Esophagus muscularis mucosa (tissue), 4 donors: ENCODE data around the gene SAMD10. TPM values are rescaled to one million over a fixed set of nuclear protein-coding genes. Genes with fewer than 3 reads are reported as not detected.

Experiments
- DNase-seq: peaks from one replicate; pipeline ENCODE4 v3.0.0-alpha.2; 2017; ENCODE audit errors: extremely low spot score
- H3K27ac ChIP-seq, 4 donors: fragments of 200-600 bp; sonication (generic); replicated peaks in 1 of 4; 1 replicate in 3 of 4; 2 replicates in 1 of 4; pipeline ENCODE4 v1.5.1; 2016 to 2019; ENCODE audit warnings: mild to moderate bottlenecking in 1 of 4
- H3K27me3 ChIP-seq, 4 donors: fragments of 200-600 bp; sonication (generic); one replicate each; pipeline versions ENCODE4 v1.5.1 to v1.6.0; 2016 to 2019
- H3K36me3 ChIP-seq, 4 donors: fragments of 200-600 bp; sonication (generic); one replicate each; pipeline ENCODE4 v1.5.1; 2016 to 2019
- H3K4me1 ChIP-seq, 4 donors: fragments of 200-600 bp; sonication (generic); one replicate each; pipeline ENCODE4 v1.5.1; 2016 to 2019
- H3K4me3 ChIP-seq, 4 donors: fragments of 200-600 bp; sonication (generic); 1 replicate in 2 of 4; 2 replicates in 2 of 4; pipeline ENCODE4 v1.5.1; 2016 to 2019; ENCODE audit warnings: mild to moderate bottlenecking in 4 of 4, moderate library complexity in 1 of 4
- H3K9me3 ChIP-seq, 4 donors: fragments of 200-600 bp; sonication (generic); 1 replicate in 3 of 4; 2 replicates in 1 of 4; pipeline ENCODE4 v1.5.1; 2016 to 2019
- EP300 ChIP-seq: sonication (generic); formaldehyde crosslinking; IDR thresholded peaks from one replicate; pipeline ENCODE4 v1.6.1; 2017; ENCODE audit warnings: antibody characterized with exemption
- POLR2A ChIP-seq: fragments of 450-650 bp; IDR thresholded peaks from one replicate; pipeline ENCODE4 v1.6.1; 2017; ENCODE audit warnings: antibody characterized with exemption, moderate library complexity, mild to moderate bottlenecking, low read depth
- POLR2AphosphoS5 ChIP-seq, 2 donors: sonication (generic); formaldehyde crosslinking; IDR thresholded peaks; one replicate each; pipeline ENCODE4 v1.6.1; 2017; ENCODE audit warnings: antibody characterized with exemption in 2 of 2
- WGBS: methylation state at CpG from one replicate; pipeline ENCODE4 v1.1.5; 2018; 5-methylcytosine and 5-hydroxymethylcytosine counted together
- intact Hi-C: fragments of 100-400 bp; cut with DNase I; formaldehyde crosslinking; loops from one replicate; pipeline ENCODE4 v1.15.1; 2023
- total RNA-seq, 4 donors: library from RNA; depleted of rRNA; stranded (reverse); fragments of >200 nt; gene quantifications; one replicate each; pipeline versions ENCODE4 v1.1.0 to v1.2.1, GENCODE V29; 2016
- TF ChIP-seq, protein P1 (sequence below), 3 experiments: fragments of 200-600 bp in 2 of 3; fragments of 450-650 bp in 1 of 3; sonication (generic) in 2 of 3; IDR thresholded peaks; one replicate each; pipeline ENCODE4 v1.5.1; 2017 to 2019; ENCODE audit warnings: antibody characterized with exemption in 3 of 3, mild to moderate bottlenecking in 2 of 3, moderate library complexity in 1 of 3

The SAMD10 gene
- total RNA-seq, 4 donors from 2014 or later, result 2.1 to 11.7 (median 4.4) TPM

DNA sequence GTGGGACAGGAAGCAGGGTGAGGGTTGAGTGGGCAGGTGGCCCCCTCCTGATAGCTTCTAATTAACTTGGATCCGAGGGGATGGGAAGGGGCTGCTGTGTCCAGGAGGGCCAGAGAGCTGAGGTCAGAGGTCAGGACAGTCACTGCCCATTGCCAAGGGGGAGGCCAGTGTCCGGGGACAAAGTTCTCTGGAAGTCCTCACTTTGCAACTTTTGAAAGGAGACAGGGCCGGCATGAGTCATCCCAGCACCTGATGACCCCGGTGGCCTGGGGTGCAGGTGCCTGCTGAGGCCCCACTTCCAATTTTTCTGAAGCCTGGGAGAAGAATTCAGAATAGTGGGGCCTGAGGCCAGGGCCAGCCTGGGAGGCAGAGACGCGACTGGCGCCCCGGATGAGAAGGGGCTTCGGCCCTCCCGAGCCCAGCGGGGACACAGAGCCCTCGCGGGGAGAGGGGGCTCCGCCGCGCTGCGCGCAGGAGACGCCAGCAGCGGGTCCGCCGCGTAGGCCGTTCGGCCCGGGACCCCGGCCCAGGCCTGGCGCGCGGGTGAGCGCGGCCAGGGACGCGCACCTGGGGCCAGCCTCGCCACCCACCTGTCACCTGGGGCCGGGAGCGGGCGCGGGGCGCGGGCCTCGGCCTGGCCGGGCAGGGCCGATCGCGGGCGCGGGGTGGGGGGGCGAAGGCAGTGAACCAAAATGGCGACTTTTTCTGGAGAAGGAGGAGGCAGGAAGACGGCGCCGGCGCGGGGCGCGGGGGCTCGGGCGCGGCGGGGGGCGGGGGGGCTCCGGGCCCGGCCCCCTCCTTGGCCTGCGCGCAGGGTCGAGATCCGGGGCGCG is 10.3 kb downstream of the SAMD10 start:
- Histone ChIP-seq H3K27ac (peak overlapping the region; percentile 70 to 78 (median 76)), H3K36me3 (peaks cover 0 to 29% (median 25%) of the 10 kb centered on the region in 4 donors), H3K27me3 (no peaks in the 10 kb centered on the region), H3K9me3 (no peaks in the 10 kb centered on the region), H3K4me1 (peaks cover 28 to 51% (median 29%) of the 10 kb centered on the region in 4 donors), H3K4me3 (peak overlapping the region; percentile 62 to 86 (median 71))
- TF ChIP-seq, protein P1, sequence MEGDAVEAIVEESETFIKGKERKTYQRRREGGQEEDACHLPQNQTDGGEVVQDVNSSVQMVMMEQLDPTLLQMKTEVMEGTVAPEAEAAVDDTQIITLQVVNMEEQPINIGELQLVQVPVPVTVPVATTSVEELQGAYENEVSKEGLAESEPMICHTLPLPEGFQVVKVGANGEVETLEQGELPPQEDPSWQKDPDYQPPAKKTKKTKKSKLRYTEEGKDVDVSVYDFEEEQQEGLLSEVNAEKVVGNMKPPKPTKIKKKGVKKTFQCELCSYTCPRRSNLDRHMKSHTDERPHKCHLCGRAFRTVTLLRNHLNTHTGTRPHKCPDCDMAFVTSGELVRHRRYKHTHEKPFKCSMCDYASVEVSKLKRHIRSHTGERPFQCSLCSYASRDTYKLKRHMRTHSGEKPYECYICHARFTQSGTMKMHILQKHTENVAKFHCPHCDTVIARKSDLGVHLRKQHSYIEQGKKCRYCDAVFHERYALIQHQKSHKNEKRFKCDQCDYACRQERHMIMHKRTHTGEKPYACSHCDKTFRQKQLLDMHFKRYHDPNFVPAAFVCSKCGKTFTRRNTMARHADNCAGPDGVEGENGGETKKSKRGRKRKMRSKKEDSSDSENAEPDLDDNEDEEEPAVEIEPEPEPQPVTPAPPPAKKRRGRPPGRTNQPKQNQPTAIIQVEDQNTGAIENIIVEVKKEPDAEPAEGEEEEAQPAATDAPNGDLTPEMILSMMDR (IDR thresholded peaks at IDR 0.05), result no peak
- no peak for TF ChIP-seq POLR2AphosphoS5 (IDR thresholded peaks at IDR 0.05)
- no peak for TF ChIP-seq POLR2A
- TF ChIP-seq EP300, result no peak
- intact Hi-C loops, result no loop called here
- DNase-seq, result no peak
- 9% methylated on average over 1 of the region's 70 CpGs for WGBS

DNA sequence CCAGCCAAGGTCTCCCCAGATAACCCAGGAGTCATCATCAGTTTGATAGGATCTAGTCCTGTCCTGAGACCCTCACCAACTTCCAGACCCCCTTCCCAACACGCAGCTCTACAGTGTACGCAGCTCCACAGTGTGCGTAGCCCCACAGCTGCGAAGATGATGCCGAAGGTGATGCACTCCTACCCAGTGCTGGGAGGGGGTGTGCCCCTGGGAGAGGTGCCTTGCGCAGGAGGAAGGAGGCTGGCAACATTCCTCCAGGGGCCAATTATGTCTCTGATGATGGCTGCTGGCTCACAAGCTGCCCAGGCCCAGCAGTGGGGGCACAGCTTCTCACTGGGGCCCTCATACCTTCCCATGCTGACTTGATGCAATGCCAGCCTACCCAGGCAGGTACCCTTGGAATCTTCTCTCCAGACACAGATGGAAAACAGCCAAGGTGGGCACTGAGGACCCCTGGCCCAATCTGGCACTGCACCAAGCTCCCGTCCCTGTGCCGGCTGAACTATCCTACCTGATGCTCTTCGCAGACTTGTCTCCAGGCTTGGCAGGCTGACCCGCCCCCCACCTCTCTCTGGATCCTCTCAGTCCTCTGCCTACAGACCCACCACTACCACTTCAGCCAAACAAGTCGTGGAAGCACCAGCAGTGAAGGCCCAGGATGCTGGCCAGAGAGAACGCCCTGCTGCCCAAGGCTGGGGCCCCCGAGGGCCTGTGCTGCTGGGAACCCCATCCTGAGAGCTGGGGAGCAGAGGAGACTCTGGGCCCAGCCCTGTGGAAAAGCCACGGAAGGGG is 11.1 kb downstream of the SAMD10 start:
- intact Hi-C loops, result no loop called here
- Histone ChIP-seq H3K27me3 (no peaks in the 10 kb centered on the region), H3K27ac (peak overlapping the region; percentile 70 to 78 (median 76)), H3K4me3 (peak overlapping the region; percentile 62 to 86 (median 71)), H3K4me1 (peaks cover 20 to 43% (median 22%) of the 10 kb centered on the region in 4 donors), H3K9me3 (no peaks in the 10 kb centered on the region), H3K36me3 (peaks cover 7 to 37% (median 33%) of the 10 kb centered on the region in 4 donors)
- TF ChIP-seq POLR2AphosphoS5 (IDR thresholded peaks at IDR 0.05), result no peak
- no peak for TF ChIP-seq POLR2A
- TF ChIP-seq, protein P1 (IDR thresholded peaks at IDR 0.05), result no peak
- no peak for TF ChIP-seq EP300
- WGBS, result 80% methylated on average over 14 of the region's 14 CpGs
- DNase-seq, result no peak

DNA sequence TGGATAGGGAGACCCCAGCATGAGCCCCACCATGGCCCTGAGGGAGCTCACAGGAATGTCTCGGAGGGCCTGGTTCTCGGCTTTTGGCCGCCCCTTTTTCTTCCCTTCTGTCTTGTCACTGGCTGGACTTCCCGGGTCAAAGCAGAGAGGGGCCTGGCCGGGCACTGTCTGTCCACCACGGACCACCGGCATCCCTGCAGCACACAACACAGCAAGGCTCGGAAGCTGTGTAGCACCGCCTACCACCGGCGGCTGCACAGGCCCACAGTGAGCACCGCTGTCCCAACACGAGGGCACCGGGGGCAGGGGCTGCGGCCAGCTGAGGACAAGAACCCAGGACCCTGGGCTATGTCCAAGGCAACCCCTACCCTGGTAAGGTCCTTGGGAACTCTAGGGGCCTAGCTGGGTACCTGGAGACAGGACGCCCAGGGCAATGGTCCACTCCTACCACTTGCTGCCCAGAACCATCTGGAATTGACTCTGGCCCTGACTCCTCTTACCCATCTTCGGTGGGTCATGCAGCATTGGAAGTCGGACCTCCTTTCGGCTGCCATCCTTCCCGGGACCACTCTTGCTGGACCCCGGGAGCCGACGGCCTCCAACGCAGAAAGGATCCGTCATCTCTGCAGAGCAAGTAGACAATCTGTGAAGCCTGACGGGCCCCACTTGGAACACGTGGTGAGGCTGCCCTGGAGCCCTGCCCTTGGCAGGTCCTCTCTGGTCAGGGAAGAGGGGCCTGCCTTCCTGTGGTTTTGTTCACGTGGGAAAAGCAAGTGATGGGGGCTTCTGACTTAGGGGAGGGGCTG is 11.9 kb downstream of the SAMD10 start:
- Histone ChIP-seq H3K27ac (peak overlapping the region in 1 of 4 donors; percentile 70), H3K36me3 (peaks cover 13 to 45% (median 41%) of the 10 kb centered on the region in 4 donors), H3K9me3 (no peaks in the 10 kb centered on the region), H3K27me3 (no peaks in the 10 kb centered on the region), H3K4me1 (peaks cover 20 to 38% (median 21%) of the 10 kb centered on the region in 4 donors), H3K4me3 (no peak overlapping the region)
- 92% methylated on average over 22 of the region's 28 CpGs for WGBS
- no peak for DNase-seq
- intact Hi-C loops, result no loop called here
- TF ChIP-seq POLR2A, result no peak
- no peak for TF ChIP-seq EP300
- TF ChIP-seq, protein P1 (IDR thresholded peaks at IDR 0.05), result no peak

DNA sequence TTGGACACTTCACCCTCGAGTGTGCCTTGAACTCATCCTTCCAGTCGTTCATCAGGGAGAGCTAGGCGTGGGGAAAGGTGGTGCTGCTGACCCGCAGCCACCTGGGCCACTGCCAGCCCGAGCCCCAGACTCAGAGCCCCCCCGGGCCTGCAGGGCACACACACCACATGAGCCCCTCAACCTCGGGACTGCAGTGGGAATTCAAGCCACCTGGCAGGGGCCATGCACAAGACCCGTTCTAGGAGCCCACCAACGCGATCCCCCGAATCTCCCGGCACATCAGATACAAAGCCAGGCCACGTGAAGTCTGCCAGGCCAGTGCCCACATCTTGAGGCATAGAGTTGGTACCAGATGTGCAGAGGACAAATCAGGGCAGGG is 12.5 kb downstream of the SAMD10 start:
- TF ChIP-seq POLR2A, result no peak
- TF ChIP-seq, protein P1 (IDR thresholded peaks at IDR 0.05), result no peak
- no peak for TF ChIP-seq EP300
- no peak for TF ChIP-seq POLR2AphosphoS5 (IDR thresholded peaks at IDR 0.05)
- DNase-seq, result no peak

More for the DNA sequence above, 12.5 kb downstream of the SAMD10 start:
- Histone ChIP-seq H3K4me1 (peaks cover 20 to 34% (median 21%) of the 10 kb centered on the region in 4 donors), H3K27me3 (no peaks in the 10 kb centered on the region), H3K9me3 (no peaks in the 10 kb centered on the region), H3K36me3 (peaks cover 17 to 51% (median 47%) of the 10 kb centered on the region in 4 donors), H3K27ac (no peak overlapping the region), H3K4me3 (no peak overlapping the region)
- 92% methylated on average over 11 of the region's 13 CpGs for WGBS
- intact Hi-C loops, result no loop called here
